HG03025 (cell line): ENCODE measurements around the gene SEC16A.
A peak's percentile ranks its signal among the peaks of the same experiment; 100 is the strongest.

Experiments used
- ATAC-seq: cut with Tn5 transposase; IDR thresholded peaks from one replicate; pipeline ENCODE4 v1.9.1; 2021; ENCODE audit warnings: mild to moderate bottlenecking, moderate library complexity; ENCODE audit not compliant: unreplicated experiment, low FRiP score

SEC16A gene

GRCh38 chr9:136487672-136488071 lies 4.8 kb upstream of the SEC16A start:
- no peak for ATAC-seq

- no peak for ATAC-seq
Measured at GRCh38 chr9:136486823-136487620, 4.2 kb upstream of the SEC16A start.

DNA sequence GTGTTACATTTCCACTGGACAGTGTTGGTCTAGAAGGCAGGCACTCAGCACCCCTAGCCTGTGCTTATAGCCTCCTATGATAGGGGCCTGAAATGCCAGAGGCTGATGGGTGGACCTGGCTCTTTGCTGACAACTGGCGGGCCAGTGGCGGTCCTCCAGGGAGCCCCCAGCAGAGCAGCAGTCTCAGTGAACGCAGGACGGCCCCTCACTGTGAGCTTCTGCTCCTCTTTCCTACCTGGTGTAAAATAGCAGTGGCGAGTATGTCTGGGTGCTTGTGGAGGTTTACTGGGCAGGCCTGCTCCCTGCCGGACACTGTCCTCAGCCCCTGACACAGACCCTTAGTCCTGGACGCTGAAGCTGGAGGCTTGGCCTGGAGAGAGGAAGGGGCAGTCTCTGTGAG lies 3.3 kb upstream of the SEC16A start:
- no peak for ATAC-seq

DNA sequence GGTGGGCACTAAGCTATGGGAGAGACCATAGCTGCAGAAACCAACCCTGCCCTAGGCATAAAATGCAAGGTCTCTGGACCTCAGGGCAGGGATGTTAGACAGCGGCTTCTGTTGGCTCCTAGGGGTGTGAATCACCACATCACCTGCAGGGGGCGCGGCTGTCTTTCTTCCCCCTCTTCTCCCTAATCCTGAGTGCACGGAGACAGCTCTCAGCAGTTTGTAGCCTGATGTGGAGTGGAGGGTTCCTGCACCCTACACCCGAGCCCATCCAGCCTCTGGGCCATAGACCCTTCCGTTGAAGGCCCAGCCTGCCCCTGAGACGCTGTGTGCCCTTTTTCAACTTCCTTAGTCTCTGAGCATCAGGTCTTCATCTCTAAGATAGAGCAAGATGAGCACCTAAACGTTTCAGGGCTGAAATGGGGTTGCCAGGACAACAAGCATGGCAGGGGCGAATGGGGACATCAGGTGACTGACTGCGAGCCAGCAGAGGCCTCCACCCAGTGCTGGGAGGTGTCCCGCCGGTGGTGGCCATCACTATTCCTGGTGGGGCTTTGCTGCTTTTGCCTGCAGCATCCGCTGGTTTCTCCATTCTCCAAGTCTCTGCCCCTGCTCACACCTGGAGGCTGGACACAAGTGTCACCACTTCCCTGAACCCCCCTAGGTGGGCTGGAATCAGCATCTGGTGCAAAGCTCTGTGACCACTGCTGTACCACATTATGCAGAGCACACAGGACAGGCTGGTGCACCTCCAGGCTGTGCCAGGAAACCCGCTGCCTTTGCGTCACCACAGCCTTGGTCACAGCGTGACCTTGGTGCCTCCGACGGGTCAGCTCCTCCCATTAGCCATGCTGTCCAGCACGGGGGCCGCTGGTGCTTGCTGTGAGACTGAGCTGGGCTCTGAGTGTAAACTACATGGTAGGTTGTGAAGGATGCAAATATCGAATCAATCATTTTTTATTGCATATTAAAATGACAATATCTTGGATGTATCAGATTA lies 2.5 kb upstream of the SEC16A start:
- ATAC-seq, result no peak

- ATAC-seq, result no peak
Measured at GRCh38 chr9:136484153-136485048, 1.6 kb upstream of the SEC16A start.

DNA sequence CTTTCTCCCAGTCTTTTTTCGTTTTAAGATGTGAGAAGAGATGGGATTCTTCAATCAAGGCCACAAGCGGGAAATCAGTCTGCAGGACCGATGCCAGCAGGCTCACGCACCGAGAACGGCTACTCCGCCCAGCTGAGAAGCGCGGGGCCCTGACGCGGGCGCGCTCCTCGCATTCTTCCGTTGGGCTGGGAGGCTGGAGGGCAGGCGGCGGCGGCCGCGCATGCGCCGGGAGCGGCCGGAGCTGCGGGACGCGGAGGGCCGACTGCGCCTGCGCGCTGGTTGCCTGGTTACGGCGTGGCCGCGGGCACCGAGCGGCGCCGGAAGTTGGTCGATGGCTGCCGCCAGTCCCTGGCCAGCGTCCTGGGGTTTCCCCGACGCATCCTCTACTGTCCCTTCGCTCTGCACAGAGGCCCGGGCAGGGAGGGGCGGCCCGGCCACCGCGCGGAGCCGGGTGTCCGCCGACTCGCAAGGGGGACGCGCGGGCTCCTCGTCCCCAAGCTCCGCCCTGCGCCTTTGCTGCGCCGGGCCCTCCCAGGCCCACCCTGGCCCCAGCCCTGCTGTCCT lies 831 bp upstream of the SEC16A start:
- ATAC-seq, result peak; percentile 63

DNA sequence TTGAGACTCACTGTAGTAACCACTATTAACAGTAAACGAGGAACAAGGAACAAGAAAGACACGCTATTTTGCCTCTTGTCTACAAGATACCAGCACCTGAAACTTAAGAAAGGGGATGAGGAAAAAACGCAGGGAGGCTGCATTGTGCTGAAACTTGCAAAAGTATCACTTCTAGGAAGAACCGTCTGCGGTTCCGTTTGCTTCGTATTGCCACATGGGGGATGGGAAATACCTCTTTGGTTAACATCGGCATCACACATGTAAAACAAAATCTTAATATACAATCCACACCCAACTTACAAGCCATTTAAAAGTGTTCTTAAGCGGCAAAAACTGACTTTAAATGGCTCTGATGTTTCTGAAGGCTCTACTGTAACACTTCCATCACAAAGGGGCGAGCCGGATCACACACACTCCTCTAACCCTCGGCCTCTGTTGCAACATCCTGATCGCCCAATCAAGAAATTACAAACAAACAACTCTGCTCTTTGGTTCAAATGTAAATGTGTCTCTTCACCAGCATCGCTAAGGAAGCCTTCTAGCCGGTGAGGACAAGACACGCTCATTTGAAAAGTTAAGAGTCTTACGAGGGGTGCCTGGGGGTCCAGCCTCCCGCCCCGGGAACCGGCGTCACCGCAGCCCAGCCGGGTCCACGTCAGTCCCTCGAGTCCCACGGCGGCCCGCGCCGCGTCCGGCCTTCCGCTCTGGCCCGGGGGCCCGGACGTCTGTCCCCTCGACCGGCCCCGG lies 621 bp downstream of the SEC16A start:
- no peak for ATAC-seq

DNA sequence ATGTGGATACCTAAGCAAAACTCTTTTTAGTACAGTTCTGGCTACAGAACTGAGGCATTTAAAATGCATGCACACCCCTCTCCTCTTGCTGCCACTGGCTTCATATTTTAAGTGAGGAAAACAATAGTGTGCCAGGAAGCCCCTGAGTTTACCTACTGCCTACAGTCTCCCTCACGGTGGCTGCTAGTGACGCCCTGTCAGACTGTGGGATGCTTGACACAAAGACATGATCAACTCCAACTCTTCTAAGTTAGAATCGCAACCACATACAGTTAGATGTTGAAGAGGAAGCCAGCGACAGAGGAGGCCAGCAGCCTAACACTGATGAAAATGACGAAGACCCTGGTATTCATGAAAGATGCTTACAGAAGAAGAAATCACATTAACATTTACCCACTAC lies 1.3 kb downstream of the SEC16A start:
- no peak for ATAC-seq

GRCh38 chr9:136476369-136477150 lies 6.3 kb downstream of the SEC16A start:
- no peak for ATAC-seq

GRCh38 chr9:136474974-136475865 lies 7.6 kb downstream of the SEC16A start:
- ATAC-seq, result no peak

DNA sequence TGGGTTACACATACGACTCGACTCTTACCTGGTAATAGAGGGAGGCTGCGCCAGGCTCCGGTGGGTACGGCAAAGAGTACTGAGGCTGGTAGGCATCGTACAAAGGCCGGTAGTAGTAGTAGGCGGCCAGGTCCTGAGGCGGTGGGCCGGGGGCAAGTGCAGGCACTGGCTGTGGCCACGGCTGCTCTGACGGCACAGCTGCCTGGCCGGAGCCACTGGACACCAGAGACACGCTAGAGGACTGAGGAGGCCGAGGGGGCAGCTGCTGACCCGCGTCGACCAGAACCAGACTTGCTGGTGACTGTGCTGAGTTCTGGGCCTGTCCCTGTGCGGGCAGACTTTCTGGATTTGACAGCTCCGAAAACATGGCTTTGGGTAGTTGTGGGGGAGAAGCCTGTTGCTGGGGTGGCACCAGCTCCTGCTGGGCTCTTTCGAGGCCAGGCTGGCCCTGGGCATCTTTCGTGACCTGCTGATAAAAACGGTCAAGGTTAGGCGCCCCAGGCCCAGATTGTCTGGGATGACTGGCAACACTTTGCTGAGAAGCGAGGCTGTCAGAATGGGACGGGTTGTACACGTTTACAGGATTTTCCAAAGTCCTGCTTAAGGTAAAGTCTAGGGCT lies 8.7 kb downstream of the SEC16A start:
- ATAC-seq, result no peak

- ATAC-seq, result no peak
Measured at GRCh38 chr9:136473354-136473721, 9.5 kb downstream of the SEC16A start.

GRCh38 chr9:136472640-136473353 lies 10.0 kb downstream of the SEC16A start:
- no peak for ATAC-seq

DNA sequence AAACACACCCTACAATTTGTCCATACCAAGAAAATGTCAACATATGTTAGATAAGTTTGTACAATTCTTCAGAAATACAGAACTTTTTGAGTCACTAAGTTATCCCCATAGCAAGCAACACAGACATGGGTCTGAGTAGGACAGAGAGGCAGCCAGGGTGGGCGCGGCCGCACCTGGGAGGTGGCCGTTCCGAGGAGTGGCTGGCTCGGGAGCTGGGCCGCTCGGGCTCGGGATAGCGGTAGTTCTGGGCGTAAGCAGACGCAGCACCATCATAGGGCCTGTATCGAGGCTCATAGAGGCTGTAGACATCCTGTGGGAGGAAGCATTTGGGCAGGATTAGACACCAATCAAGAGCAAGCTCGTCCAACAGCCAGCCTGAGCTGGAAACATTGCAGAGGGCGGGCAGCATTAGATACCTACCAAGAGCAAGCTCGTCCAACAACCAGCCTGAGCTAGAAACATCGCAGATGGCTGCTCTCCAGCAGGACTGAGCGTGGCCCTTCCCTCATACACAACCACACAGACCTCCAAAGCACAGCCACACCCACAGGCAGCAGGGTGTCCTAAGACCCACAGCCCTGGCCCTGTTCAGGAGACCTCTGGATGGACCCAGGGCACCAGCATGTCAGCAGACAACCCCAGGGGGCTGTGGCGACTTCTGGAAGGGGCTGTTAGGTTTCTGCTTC lies 10.9 kb downstream of the SEC16A start:
- no peak for ATAC-seq

GRCh38 chr9:136470792-136471469 lies 11.9 kb downstream of the SEC16A start:
- no peak for ATAC-seq

DNA sequence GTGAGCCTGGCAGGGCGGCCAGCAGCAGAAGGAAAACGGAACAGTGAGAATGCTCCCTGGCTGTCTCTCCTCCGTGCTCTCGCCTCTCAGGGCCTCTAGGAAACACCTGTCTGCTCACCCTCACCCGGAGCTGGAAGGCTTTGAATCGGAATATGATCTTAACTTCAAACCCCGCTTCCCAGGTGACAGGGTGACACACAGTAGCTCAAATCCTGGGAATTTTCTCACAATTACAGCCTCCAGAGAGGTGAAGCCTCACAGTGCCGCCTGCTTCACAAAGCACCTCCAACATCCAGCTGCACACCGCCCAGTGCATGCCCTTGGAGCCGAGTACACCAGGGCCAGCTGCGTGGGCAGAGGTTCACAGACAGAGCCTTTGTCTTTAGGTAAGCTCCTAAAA lies 12.5 kb downstream of the SEC16A start:
- no peak for ATAC-seq
